Activated naive CD8-positive, alpha-beta T cell treated with anti-CD3 and anti-CD28 coated beads, Interleukin-2, amount 10 ng/mL, durations not matched to agents 7 days and 5 days (primary cell): ENCODE results near the gene FEZ2. TPM values are rescaled to one million over a fixed set of nuclear protein-coding genes. Genes with fewer than 3 reads are reported as not detected.

Experiments used
- ATAC-seq: fragments of 150-1000 bp; cut with Tn5 transposase; one replicate; pipeline ENCODE4 v1.10.0; 2021; ENCODE audit warnings: low read depth, moderate library complexity
- POLR2A ChIA-PET: fragments of 350-600 bp; sonication (Branson Sonifier 250); formaldehyde crosslinking; loops from one replicate; lab custom pipeline; 2021; ENCODE audit warnings: antibody characterized with exemption; lab: Charles Lee
- DNase-seq: peaks from one replicate; pipeline ENCODE4 v3.0.0; 2021
- H3K27ac Mint-ChIP-seq: one replicate; pipeline ENCODE4 v1.8.0; 2022; ENCODE audit warnings: mild to moderate bottlenecking, mixed read lengths
- H3K27me3 Mint-ChIP-seq: one replicate; pipeline ENCODE4 v1.8.0; 2022; ENCODE audit warnings: mild to moderate bottlenecking, moderate library complexity, mixed read lengths
- H3K36me3 Mint-ChIP-seq: one replicate; pipeline ENCODE4 v1.8.0; 2021; ENCODE audit warnings: mild to moderate bottlenecking, mixed read lengths
- H3K4me1 Mint-ChIP-seq: one replicate; pipeline ENCODE4 v1.8.0; 2021; ENCODE audit warnings: mixed read lengths
- H3K4me3 Mint-ChIP-seq: one replicate; pipeline ENCODE4 v1.8.0; 2022; ENCODE audit warnings: mild to moderate bottlenecking, moderate library complexity, mixed read lengths
- H3K9me3 Mint-ChIP-seq: one replicate; pipeline ENCODE4 v1.8.0; 2021; ENCODE audit warnings: mixed read lengths
- total RNA-seq, 2 experiments: library from RNA; stranded (reverse); gene quantifications; one replicate each; pipeline ENCODE4 v1.2.3, GENCODE V29; 2021

The FEZ2 gene
- total RNA-seq, 2 experiments from 2014 or later: 19.4 to 22.8 TPM

DNA sequence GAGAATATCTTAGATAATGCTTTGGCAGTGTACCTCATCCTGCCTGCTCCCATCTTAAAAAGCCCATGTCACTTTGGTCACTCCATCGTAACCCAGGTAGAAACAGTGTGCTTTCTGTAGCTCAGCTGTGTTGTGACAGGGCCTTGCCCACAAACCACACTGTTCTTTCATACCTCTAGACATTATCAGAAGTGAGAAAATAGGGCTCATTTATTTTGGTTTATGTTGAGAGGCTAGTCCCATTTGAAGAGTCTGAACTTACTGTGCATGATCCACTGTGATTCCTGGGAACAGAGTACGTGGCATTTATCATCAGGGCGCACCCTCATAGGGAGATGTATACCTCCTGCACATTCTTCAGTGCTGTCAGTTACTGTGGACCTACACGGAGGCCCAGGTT, 69.7 kb downstream of the FEZ2 start:
- Mint-ChIP-seq H3K4me1 (peaks cover 4% of the 10 kb centered on the region), H3K4me3 (no peak overlapping the region), H3K27me3 (no peaks in the 10 kb centered on the region), H3K27ac (no peak overlapping the region), H3K9me3 (no peaks in the 10 kb centered on the region), H3K36me3 (no peaks in the 10 kb centered on the region)
- POLR2A ChIA-PET: no interaction called here
- DNase-seq (no peak), ATAC-seq (no peak)

DNA sequence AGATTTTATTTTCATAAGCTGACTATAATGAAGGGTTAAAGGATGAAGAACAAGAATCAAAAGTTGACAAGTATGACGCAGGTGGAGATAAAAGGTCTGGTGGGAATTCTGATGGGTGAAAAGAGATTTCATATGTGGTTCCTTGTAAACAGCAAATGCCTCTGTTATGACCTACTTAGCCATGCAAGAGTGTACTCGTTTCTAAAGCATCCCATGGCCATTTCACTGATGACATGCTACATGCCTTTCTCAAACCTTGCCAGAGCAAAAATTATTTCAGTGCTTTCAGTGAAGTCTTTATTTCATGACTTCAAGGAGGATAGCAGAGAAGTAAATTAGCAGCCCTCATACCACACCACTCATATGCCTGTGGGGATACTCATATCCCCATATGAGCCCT, 71.7 kb downstream of the FEZ2 start:
- Mint-ChIP-seq H3K4me3 (no peak overlapping the region), H3K9me3 (no peaks in the 10 kb centered on the region), H3K27me3 (no peaks in the 10 kb centered on the region), H3K36me3 (peaks cover 1% of the 10 kb centered on the region), H3K27ac (no peak overlapping the region), H3K4me1 (peaks cover 4% of the 10 kb centered on the region)
- POLR2A ChIA-PET: no interaction called here
- no peak for ATAC-seq
- no peak for DNase-seq

DNA sequence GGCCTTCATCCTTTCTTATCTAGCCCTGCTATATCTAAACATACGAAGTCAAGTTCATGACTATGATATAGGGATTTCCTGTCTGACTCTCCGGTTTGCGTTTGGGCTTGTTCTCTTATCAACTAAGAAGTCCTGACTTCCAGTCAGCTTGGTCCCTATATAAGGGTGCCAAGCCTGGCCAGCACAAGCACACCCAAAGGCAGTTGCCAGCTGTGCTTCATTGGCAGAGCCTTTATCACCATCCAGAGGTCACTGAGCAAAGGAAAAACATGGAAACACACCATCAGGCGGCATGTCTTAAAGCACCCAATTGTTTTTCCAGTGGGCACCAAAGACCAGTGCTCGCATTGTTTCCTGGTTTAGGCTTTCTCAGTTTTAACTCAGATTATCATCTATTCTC, 72.7 kb downstream of the FEZ2 start:
- DNase-seq (no peak), ATAC-seq (no peak)
- POLR2A ChIA-PET: no interaction called here
- no peak overlapping the region for H3K27ac Mint-ChIP-seq
- H3K36me3 Mint-ChIP-seq: peaks cover 1% of the 10 kb centered on the region
- no peaks in the 10 kb centered on the region for H3K27me3 Mint-ChIP-seq
- H3K9me3 Mint-ChIP-seq: no peaks in the 10 kb centered on the region
- peaks cover 4% of the 10 kb centered on the region for H3K4me1 Mint-ChIP-seq
- no peak overlapping the region for H3K4me3 Mint-ChIP-seq

DNA sequence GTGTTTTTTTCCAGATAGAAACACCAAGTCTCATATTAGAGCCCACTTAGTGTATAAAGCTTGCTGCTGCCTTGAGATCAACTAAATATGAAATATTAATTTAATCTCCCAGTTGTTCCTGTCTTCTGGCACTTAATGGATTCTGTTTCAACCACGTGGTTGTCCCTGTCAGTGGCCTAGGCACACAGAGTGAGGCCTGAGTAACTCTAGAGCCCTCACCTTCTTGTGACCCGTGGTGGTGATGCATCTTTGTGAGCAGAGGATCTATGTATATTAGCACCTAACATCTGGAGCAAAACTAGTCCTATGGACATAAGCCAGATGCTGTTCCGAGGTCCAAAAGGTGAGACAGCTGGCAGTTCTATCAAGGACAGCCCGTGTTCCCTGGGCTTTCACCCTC, 74.8 kb downstream of the FEZ2 start:
- Mint-ChIP-seq H3K27ac (no peak overlapping the region), H3K27me3 (no peaks in the 10 kb centered on the region), H3K4me3 (no peak overlapping the region), H3K36me3 (peaks cover 3% of the 10 kb centered on the region), H3K4me1 (peaks cover under 1% of the 10 kb centered on the region), H3K9me3 (no peaks in the 10 kb centered on the region)
- DNase-seq: no peak
- POLR2A ChIA-PET: no interaction called here
- no peak for ATAC-seq

DNA sequence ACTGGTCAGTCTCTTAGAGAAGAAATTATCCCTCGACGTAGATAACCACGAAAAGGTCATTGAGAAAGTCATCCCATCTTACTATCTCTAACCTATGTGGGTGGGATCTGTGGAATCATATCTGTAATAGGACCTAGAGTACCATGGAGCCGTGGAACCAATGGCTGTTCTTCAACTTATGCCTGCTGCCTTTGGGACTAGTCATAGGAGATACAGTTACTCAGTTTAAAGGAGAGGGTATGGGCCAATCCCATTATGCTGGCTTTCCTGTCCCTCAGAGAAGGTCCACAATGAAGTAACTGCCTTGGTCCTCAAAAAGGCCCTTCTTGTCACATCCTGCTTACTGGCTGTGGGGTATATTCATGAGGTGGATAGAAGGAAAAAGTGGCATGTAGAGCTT, 77.5 kb downstream of the FEZ2 start:
- H3K9me3 Mint-ChIP-seq: no peaks in the 10 kb centered on the region
- H3K4me1 Mint-ChIP-seq: no peaks in the 10 kb centered on the region
- DNase-seq (no peak), ATAC-seq (no peak)
- H3K36me3 Mint-ChIP-seq: peaks cover 3% of the 10 kb centered on the region
- H3K27me3 Mint-ChIP-seq: no peaks in the 10 kb centered on the region
- H3K4me3 Mint-ChIP-seq: no peak overlapping the region
- H3K27ac Mint-ChIP-seq: no peak overlapping the region
- POLR2A ChIA-PET: no interaction called here

DNA sequence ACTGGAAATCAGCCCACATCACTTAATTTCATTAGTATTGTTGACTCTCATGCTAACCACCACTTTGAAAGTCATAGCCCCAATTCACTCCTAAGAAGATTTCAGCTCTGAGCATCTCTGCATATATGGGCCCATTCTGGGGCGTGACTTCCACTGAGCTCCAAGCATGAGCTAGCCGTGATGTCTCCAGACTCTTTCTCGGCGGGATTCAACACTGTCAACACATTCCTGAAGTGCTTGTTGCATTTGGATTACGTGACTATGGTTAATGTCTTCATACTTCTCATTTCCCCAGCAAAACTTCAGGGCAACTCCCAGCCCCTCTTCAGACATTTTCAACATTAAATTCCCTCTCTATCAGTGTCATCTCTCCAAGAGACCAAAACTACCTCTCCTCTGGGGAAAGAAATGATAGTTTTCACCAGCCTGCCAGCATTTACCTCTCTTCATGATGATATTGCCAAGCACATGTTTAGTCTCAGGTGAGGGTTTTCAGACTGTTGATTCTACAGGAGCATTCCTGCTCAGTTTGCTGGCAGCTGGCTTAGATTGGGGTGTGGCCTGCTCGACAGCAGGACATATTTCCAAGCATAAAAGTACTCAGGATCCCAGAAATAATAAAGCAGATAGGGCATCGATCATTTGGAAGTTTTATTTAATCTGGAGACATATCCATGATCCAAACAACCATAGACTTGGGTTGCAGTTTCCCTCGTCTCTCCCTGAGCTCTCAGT, 81.7 kb downstream of the FEZ2 start:
- Mint-ChIP-seq H3K36me3 (peaks cover 2% of the 10 kb centered on the region), H3K27ac (no peak overlapping the region), H3K9me3 (no peaks in the 10 kb centered on the region), H3K4me1 (no peaks in the 10 kb centered on the region), H3K4me3 (no peak overlapping the region), H3K27me3 (no peaks in the 10 kb centered on the region)
- POLR2A ChIA-PET: no interaction called here
- no peak for ATAC-seq
- no peak for DNase-seq

DNA sequence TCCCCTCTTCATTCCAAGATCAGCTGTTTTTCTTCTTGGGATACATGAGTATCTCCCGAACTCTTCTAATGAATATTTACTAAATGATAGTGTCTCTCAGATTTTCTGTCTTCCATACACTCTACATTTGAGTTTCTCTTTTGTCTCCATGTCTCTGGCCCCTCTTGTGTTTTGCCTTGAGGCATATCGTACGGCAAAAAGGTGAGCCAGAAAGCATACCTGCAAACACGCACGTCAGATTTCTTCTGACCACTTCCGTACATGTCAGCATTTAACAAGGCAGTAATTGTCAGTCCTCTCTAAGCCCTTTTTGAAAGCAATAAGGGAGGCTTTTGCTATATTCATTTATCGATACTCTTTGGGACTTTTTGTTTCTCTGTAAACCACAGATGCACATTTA, 82.4 kb downstream of the FEZ2 start:
- DNase-seq: no peak
- Mint-ChIP-seq H3K9me3 (no peaks in the 10 kb centered on the region), H3K36me3 (peaks cover 2% of the 10 kb centered on the region), H3K4me3 (no peak overlapping the region), H3K27me3 (no peaks in the 10 kb centered on the region), H3K27ac (no peak overlapping the region), H3K4me1 (no peaks in the 10 kb centered on the region)
- ATAC-seq: no peak
- POLR2A ChIA-PET: no interaction called here

DNA sequence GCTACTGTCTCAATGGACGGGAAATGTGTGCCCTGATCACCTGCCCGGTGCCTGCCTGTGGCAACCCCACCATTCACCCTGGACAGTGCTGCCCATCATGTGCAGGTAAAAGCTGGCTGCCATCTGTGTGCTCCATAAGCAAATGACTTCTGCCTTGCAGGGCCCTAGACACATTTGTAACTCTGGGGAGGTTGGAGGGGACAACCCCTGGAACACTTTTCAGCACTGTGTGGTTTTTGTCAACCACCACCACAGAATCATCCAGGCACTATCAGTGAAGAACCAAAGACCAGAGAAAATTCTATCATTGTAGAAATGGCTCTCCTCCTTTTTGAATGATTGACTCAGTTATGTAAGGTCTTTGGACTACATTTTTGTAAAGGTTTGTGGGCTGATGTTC, 84.3 kb downstream of the FEZ2 start:
- POLR2A ChIA-PET: no interaction called here
- no peaks in the 10 kb centered on the region for H3K4me1 Mint-ChIP-seq
- no peak for DNase-seq
- no peak overlapping the region for H3K4me3 Mint-ChIP-seq
- no peak for ATAC-seq
- no peak overlapping the region for H3K27ac Mint-ChIP-seq
- H3K9me3 Mint-ChIP-seq: no peaks in the 10 kb centered on the region
- H3K27me3 Mint-ChIP-seq: no peaks in the 10 kb centered on the region
- H3K36me3 Mint-ChIP-seq: no peaks in the 10 kb centered on the region

DNA sequence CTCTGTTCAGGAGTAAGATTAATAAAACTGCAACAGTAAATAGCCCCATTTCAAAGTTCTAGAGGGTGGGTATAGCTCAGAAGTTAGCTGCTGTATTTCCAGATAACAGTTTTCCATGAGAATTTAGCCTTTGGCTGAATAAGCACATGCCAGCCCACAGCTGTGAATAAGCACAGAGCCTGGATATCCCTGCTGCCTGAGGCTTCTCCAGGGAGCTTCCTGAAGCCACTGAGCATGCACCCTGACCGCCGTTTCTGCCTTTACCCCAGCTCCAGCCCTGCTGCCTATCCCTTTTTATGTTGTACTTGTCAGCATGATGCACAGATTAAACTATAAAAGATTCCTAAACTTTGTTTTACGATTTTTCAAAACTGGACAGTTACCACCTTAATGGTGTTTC, 85.3 kb downstream of the FEZ2 start:
- H3K4me3 Mint-ChIP-seq: no peak overlapping the region
- POLR2A ChIA-PET: no interaction called here
- no peaks in the 10 kb centered on the region for H3K36me3 Mint-ChIP-seq
- no peak overlapping the region for H3K27ac Mint-ChIP-seq
- ATAC-seq (no peak), DNase-seq (no peak)
- no peaks in the 10 kb centered on the region for H3K9me3 Mint-ChIP-seq
- no peaks in the 10 kb centered on the region for H3K4me1 Mint-ChIP-seq
- H3K27me3 Mint-ChIP-seq: no peaks in the 10 kb centered on the region

DNA sequence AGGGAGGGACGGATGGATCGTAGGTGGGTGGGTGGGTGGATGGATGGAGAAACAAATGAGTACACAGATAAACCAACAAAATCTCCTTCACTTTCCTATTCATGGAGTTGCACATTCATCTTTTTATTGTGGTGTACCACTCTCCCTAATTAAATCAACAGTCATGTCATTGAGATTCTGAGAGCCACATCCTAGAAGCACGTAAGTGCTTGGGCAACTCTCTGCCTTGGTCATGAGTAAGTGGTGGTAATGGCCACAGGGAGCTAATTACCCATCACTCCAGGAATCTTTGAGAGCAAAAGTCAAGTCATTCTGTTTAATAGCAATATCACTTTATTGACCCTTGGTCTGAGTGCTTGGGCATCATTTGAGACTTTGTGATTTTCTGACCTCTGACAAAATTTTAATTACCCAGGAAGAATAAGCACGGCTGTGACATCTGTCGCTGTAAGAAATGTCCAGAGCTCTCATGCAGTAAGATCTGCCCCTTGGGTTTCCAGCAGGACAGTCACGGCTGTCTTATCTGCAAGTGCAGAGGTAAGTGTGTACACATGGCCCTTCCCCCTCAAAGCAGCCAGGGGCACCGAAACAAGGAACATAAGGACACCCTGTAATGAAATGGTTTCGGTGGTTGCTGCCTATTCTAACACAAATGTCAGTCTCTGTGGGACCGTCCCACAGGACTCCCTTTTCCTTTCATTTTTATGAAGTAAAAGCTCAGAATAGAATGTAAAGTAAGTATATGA, 85.9 kb downstream of the FEZ2 start:
- DNase-seq: no peak
- Mint-ChIP-seq H3K27ac (no peak overlapping the region), H3K4me1 (no peaks in the 10 kb centered on the region), H3K36me3 (no peaks in the 10 kb centered on the region), H3K27me3 (no peaks in the 10 kb centered on the region), H3K4me3 (no peak overlapping the region), H3K9me3 (no peaks in the 10 kb centered on the region)
- ATAC-seq: no peak
- POLR2A ChIA-PET: no interaction called here

DNA sequence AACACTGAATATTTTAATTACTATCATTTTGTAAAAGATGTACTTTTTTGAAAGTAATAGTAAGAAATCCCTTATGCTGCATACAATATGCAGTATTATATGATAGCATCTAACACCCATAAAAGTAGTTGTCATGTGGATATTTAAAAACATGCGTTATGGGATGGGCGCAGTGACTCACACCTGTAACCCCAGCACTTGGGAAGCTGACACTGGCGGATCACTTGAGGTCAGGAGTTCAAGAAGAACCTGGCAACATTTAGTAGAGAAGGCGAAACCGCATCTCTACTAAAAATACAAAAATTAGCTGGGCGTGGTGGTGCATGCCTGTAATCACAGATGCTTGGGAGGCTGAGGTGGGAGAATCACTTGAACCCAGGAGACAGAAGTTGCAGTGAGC, 88.9 kb downstream of the FEZ2 start:
- no peak overlapping the region for H3K27ac Mint-ChIP-seq
- no peaks in the 10 kb centered on the region for H3K36me3 Mint-ChIP-seq
- ATAC-seq (no peak), DNase-seq (no peak)
- H3K4me3 Mint-ChIP-seq: no peak overlapping the region
- no peaks in the 10 kb centered on the region for H3K27me3 Mint-ChIP-seq
- H3K4me1 Mint-ChIP-seq: no peaks in the 10 kb centered on the region
- no peaks in the 10 kb centered on the region for H3K9me3 Mint-ChIP-seq
- POLR2A ChIA-PET: no interaction called here

DNA sequence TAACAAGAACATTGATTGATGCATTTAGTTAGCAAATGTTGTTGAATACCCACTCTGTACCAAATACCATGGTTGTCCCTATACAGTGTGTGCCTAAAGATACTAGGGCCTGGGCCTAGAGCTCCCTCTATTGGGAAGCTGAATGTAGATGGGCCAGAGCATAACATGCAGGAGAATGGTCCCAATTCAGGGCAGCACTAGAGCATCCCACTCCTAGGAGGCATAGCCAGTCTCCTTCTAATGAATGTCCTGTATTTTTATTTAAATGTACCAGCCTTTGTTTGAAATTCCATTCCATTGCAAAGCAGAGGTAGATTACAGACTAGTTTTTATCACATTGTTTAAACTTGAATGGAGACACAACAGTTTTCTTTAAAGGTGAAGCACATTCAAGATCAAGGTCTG, 90.6 kb downstream of the FEZ2 start:
- no peak overlapping the region for H3K27ac Mint-ChIP-seq
- peak; percentile 84 for ATAC-seq
- no peak overlapping the region for H3K4me3 Mint-ChIP-seq
- DNase-seq: no peak
- POLR2A ChIA-PET: no interaction called here
- no peaks in the 10 kb centered on the region for H3K36me3 Mint-ChIP-seq
- no peaks in the 10 kb centered on the region for H3K27me3 Mint-ChIP-seq
- H3K4me1 Mint-ChIP-seq: no peaks in the 10 kb centered on the region
- H3K9me3 Mint-ChIP-seq: no peaks in the 10 kb centered on the region
